Mesothelial cell of epicardium (in vitro differentiated cells): ENCODE results near the gene HEATR3. TPM values are rescaled to one million over a fixed set of nuclear protein-coding genes. Genes with fewer than 3 reads are reported as not detected.

Experiments
- DNase-seq, 2 experiments: peaks; one replicate each; pipeline ENCODE4 v3.0.0; 2021; ENCODE audit warnings: low spot score in 2 of 2; ENCODE audit not compliant: unreplicated experiment in 2 of 2
- H3K27ac Mint-ChIP-seq: 2 replicates; pipeline ENCODE4 v1.8.0; 2021; ENCODE audit warnings: mixed read lengths
- H3K27me3 Mint-ChIP-seq: 2 replicates; pipeline ENCODE4 v1.8.0; 2021; ENCODE audit warnings: low read depth, mixed read lengths
- H3K36me3 Mint-ChIP-seq: 2 replicates; pipeline ENCODE4 v1.8.0; 2021; ENCODE audit warnings: mixed read lengths
- H3K4me1 Mint-ChIP-seq: 2 replicates; pipeline ENCODE4 v1.8.0; 2021; ENCODE audit warnings: mixed read lengths
- H3K4me3 Mint-ChIP-seq: 2 replicates; pipeline ENCODE4 v1.8.0; 2021; ENCODE audit warnings: mild to moderate bottlenecking, moderate library complexity, mixed read lengths
- H3K9me3 Mint-ChIP-seq: 2 replicates; pipeline ENCODE4 v1.8.0; 2021; ENCODE audit warnings: mixed read lengths
- total RNA-seq: library from RNA; stranded (reverse); gene quantifications from 3 replicates; pipeline ENCODE4 v1.2.1, GENCODE V29; 2021
- TF ChIP-seq, protein P1 (sequence below): fragments of 200-600 bp; sonication (generic); IDR thresholded peaks from one replicate; pipeline ENCODE4 v1.5.0; 2021; ENCODE audit warnings: antibody characterized with exemption; ENCODE audit not compliant: unreplicated experiment

The HEATR3 gene
- total RNA-seq, 1 donor from 2014 or later, result 19.2 TPM

DNA sequence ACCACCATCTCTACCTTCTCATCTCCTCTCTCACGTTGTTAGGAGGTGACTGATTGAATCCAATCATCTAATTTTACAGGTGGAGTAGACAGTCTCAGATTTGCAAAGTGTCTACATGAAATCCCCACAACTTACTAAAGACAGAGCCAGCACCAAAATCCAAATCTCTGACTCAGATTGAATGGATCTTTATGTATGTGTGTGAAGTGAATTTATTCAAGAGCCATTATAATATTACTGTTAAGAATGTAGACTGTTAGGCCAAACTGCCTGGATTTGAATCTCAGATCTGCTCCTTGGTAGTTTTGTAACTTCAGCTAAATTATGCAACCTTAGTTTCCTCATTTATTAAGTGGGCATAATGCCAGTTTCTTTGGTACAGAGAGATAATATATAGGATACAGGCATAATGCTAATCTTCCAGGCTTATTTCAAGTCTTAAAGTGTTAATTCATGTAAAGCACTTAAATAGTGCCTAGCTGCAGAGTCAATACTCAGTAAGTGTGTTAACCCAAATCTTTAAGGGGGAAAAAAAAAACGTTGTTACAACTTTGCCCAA is 28.0 kb upstream of the HEATR3 start:
- Mint-ChIP-seq H3K27me3 (peaks cover 4% of the 10 kb centered on the region), H3K4me1 (peaks cover 22% of the 10 kb centered on the region), H3K36me3 (peaks cover 11% of the 10 kb centered on the region), H3K9me3 (no peaks in the 10 kb centered on the region), H3K4me3 (no peak overlapping the region), H3K27ac (peak overlapping the region; percentile 54)
- DNase-seq, result no peak
- TF ChIP-seq, protein P1, sequence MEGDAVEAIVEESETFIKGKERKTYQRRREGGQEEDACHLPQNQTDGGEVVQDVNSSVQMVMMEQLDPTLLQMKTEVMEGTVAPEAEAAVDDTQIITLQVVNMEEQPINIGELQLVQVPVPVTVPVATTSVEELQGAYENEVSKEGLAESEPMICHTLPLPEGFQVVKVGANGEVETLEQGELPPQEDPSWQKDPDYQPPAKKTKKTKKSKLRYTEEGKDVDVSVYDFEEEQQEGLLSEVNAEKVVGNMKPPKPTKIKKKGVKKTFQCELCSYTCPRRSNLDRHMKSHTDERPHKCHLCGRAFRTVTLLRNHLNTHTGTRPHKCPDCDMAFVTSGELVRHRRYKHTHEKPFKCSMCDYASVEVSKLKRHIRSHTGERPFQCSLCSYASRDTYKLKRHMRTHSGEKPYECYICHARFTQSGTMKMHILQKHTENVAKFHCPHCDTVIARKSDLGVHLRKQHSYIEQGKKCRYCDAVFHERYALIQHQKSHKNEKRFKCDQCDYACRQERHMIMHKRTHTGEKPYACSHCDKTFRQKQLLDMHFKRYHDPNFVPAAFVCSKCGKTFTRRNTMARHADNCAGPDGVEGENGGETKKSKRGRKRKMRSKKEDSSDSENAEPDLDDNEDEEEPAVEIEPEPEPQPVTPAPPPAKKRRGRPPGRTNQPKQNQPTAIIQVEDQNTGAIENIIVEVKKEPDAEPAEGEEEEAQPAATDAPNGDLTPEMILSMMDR, result no peak

DNA sequence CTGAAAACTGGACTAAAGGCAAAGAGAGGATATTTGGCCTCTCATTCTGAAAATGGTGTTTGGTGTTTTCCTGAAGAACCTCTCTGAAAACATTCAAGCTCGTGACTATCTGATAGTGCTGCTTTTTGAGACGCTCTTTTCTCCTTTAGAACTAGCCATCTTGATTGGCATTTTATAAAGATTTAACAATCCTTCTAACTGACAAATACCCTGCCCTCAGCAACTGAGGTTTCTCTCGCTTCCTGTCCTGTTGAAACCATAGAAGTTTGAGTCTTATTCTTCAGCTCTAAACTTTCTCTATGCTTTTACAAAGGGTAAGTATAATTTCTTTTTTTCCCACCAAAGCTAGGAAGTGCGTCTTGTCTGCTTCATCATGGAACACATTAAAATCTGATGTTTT is 27.5 kb upstream of the HEATR3 start:
- no peak overlapping the region for H3K4me3 Mint-ChIP-seq
- H3K9me3 Mint-ChIP-seq, result no peaks in the 10 kb centered on the region
- no peak for DNase-seq

DNA sequence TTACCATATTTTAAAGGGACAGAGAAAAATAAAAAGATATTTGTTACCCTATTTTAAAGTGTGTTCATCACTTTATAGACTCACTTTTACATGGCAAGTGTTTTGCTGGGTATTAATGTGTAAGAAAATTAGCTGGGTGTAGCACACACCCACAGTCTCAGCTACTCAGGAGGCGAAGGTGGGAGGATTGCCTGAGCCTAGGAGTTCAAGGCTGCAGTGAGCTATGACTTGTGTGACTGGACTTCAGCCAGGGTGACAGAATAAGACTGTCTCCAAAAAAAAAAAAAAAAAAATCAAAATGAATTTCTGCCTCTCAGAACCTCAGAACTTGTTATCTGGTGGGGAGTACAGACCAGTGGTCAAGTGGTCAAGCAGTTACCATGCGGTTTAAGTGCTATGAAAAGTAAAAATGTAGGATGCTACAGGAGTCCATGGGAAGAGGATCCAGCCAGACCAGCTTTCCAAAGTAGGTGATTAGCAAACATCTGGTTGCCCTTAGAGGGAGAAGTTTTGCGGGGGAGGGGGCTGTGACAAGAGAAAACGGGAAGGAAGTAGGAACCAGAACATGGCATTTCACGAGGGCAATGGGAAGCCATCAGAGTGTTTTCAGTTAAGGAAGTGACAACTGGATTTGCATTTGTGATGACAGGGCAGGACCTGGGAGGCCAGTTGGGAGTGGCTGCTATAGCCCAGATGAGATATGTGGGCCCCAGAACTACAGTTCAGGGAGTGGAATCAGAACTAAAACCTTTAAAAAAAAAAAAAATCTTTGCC is 26.8 kb upstream of the HEATR3 start:
- peaks cover 8% of the 10 kb centered on the region for H3K36me3 Mint-ChIP-seq
- no peaks in the 10 kb centered on the region for H3K9me3 Mint-ChIP-seq
- H3K4me3 Mint-ChIP-seq, result no peak overlapping the region
- TF ChIP-seq, protein P1, result no peak
- peak overlapping the region; percentile 45 for H3K27ac Mint-ChIP-seq
- no peak for DNase-seq
- peaks cover 22% of the 10 kb centered on the region for H3K4me1 Mint-ChIP-seq
- peaks cover 15% of the 10 kb centered on the region for H3K27me3 Mint-ChIP-seq

More for the DNA sequence above, 27.5 kb upstream of the HEATR3 start:
- H3K27ac Mint-ChIP-seq, result peak overlapping the region; percentile 28
- peaks cover 22% of the 10 kb centered on the region for H3K4me1 Mint-ChIP-seq
- peaks cover 9% of the 10 kb centered on the region for H3K27me3 Mint-ChIP-seq
- TF ChIP-seq, protein P1, result no peak
- peaks cover 9% of the 10 kb centered on the region for H3K36me3 Mint-ChIP-seq

DNA sequence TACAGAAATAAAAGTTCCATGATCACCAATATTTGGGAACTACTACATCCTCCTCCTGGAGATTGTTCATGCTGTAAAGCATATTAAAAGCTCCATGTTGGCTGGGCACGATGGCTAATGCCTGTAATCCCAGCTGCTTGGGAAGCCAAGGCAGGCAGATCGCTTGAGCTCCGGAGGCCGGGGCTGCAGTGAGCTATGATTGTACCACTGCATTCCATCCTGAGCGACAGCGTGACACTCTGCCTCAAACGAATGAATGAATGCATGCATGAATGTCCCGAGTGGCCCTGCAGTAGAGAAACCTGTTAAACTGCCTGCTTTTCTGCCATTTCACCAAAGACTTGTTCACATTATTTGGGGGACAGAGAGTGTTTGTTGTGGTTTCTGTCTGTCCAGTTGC is 25.8 kb upstream of the HEATR3 start:
- Mint-ChIP-seq H3K4me3 (no peak overlapping the region), H3K36me3 (peaks cover 3% of the 10 kb centered on the region), H3K4me1 (peaks cover 22% of the 10 kb centered on the region), H3K27me3 (peaks cover 19% of the 10 kb centered on the region), H3K27ac (no peak overlapping the region), H3K9me3 (no peaks in the 10 kb centered on the region)
- TF ChIP-seq, protein P1, result no peak
- no peak for DNase-seq

DNA sequence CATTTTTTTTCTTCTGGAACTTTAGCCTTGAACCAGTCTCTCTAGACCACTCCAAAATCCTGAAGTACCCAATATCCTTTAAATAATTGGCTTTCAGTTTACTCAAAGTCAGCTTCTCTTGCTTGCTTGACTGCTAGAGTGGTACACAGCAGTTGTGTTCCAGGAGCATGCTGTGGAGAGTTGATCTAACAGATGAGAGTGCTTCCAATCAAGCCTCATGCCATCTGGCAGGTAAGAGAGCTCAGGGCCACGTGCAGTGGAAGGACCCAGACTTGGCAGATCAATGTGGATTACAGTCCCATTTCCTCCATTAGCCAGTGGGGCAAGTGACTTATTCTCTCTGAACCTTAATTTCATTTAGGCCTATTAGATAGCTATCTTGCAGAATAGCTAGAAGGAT is 25.1 kb upstream of the HEATR3 start:
- DNase-seq, result no peak
- Mint-ChIP-seq H3K4me3 (no peak overlapping the region), H3K9me3 (no peaks in the 10 kb centered on the region), H3K4me1 (peaks cover 22% of the 10 kb centered on the region), H3K27ac (no peak overlapping the region), H3K27me3 (peaks cover 21% of the 10 kb centered on the region), H3K36me3 (no peaks in the 10 kb centered on the region)
- TF ChIP-seq, protein P1, result no peak
